A549 (cell line): Measurements from ENCODE around the gene NECAB3. TPM values are rescaled to one million over a fixed set of nuclear protein-coding genes. Genes with fewer than 3 reads are reported as not detected.

Experiments used
- ATAC-seq, 2 experiments: fragments of 200-7000 bp in 1 of 2; fragments of >200 bp in 1 of 2; cut with Nextera tagmentation in 1 of 2; cut with Tn5 transposase in 1 of 2; 3 replicates each; pipeline versions ENCODE4 v1.8.0 to v1.9.1; 2018 to 2020; ENCODE audit warnings: mild to moderate bottlenecking in 1 of 2, moderate library complexity in 1 of 2
- CTCF ChIA-PET: fragments of 300-600 bp; sonication (Branson Sonifier 250); formaldehyde crosslinking; extraction: SDS; loops from one replicate; lab custom pipeline; 2021; ENCODE audit warnings: antibody characterized with exemption, inconsistent platforms; lab: Yijun Ruan, JAX
- POLR2A ChIA-PET: fragments of 350-600 bp; formaldehyde crosslinking; extraction: SDS; loops from one replicate; lab custom pipeline; 2021; ENCODE audit warnings: antibody characterized with exemption, inconsistent platforms; lab: Yijun Ruan, JAX
- DNase-seq, 2 experiments: peaks; one replicate each; pipeline versions ENCODE4 v3.0.0 to v3.0.0-alpha.2; 2011 to 2016; ENCODE audit warnings: low read depth in 1 of 2, low spot score in 1 of 2
- FAIRE-seq: peaks from 2 replicates; lab custom pipeline; 2011; peaks lifted over from hg19 to GRCh38; lab: Jason Lieb, UNC
- H3K27ac ChIP-seq, 2 experiments: fragments of >200 bp; sonication (Bioruptor Twin); formaldehyde crosslinking; 3 replicates each; pipeline ENCODE4 v1.5.1; 2016 to 2017
- H3K4me1 ChIP-seq: fragments of >200 bp; sonication (Bioruptor Twin); formaldehyde crosslinking; 3 replicates; pipeline ENCODE4 v1.6.1; 2016
- H3K4me2 ChIP-seq: fragments of >200 bp; sonication (Bioruptor Twin); formaldehyde crosslinking; 3 replicates; pipeline ENCODE4 v1.6.1; 2016
- H3K4me3 ChIP-seq: fragments of >200 bp; sonication (Bioruptor Twin); formaldehyde crosslinking; 3 replicates; pipeline ENCODE4 v1.5.1; 2016
- H3K9me3 ChIP-seq: fragments of >200 bp; sonication (Bioruptor Twin); formaldehyde crosslinking; 3 replicates; pipeline ENCODE4 v1.6.1; 2016
- BHLHE40 ChIP-seq: IDR thresholded peaks from 2 replicates; pipeline ENCODE4 v1.6.1; 2012; ENCODE audit warnings: low read depth, low read length, inconsistent platforms
- CEBPB ChIP-seq, 2 experiments: fragments of >200 bp in 1 of 2; sonication (Bioruptor Twin) in 1 of 2; formaldehyde crosslinking in 1 of 2; IDR thresholded peaks; 2 replicates each; pipeline ENCODE4 v1.6.1; 2012 to 2016
- E2F6 ChIP-seq: IDR thresholded peaks from 2 replicates; pipeline ENCODE4 v1.6.1; 2012; ENCODE audit warnings: low read depth, borderline replicate concordance
- EHMT2 ChIP-seq: fragments of 200-600 bp; sonication (generic); IDR thresholded peaks from 2 replicates; pipeline ENCODE4 v1.6.1; 2016; ENCODE audit warnings: antibody characterized with exemption, low read depth, mild to moderate bottlenecking, moderate library complexity
- FOSL2 ChIP-seq, 2 experiments: fragments of 450-650 bp in 1 of 2; fragments of >200 bp in 1 of 2; sonication (Bioruptor Twin) in 1 of 2; formaldehyde crosslinking; IDR thresholded peaks; 2 replicates each; pipeline versions ENCODE4 v1.5.0 to v1.6.1; 2016 to 2020; ENCODE audit warnings: mild to moderate bottlenecking in 1 of 2, moderate library complexity in 1 of 2
- FOXS1 ChIP-seq: fragments of 250-450 bp; sonication (Bioruptor Pico); IDR thresholded peaks from 2 replicates; pipeline ENCODE4 v1.5.0; 2020; ENCODE audit warnings: mild to moderate bottlenecking, moderate library complexity
- HDAC2 ChIP-seq: fragments of 200-600 bp; sonication (generic); IDR thresholded peaks from 2 replicates; pipeline ENCODE4 v1.6.1; 2016
- HEYL ChIP-seq: fragments of 250-450 bp; sonication (Bioruptor Pico); IDR thresholded peaks from 2 replicates; pipeline ENCODE4 v1.8.0; 2021; ENCODE audit warnings: mild to moderate bottlenecking, moderate library complexity
- JUN ChIP-seq, 2 experiments: fragments of >200 bp; sonication (Bioruptor Twin); formaldehyde crosslinking; IDR thresholded peaks; 2 replicates in 1 of 2; 3 replicates in 1 of 2; pipeline ENCODE4 v1.6.1; 2016 to 2017
- JUNB ChIP-seq: fragments of >200 bp; sonication (Bioruptor Twin); formaldehyde crosslinking; IDR thresholded peaks from 2 replicates; pipeline ENCODE4 v1.6.1; 2016
- KDM1A ChIP-seq: fragments of 200-600 bp; sonication (generic); IDR thresholded peaks from 2 replicates; pipeline ENCODE4 v1.6.1; 2016; ENCODE audit warnings: low read depth, mild to moderate bottlenecking
- NFE2L2 ChIP-seq: fragments of 150-350 bp; conservative IDR thresholded peaks from 2 replicates; pipeline ENCODE4 v1.6.1; 2014; ENCODE audit warnings: low read length
- NPAS2 ChIP-seq: fragments of 250-450 bp; sonication (Bioruptor Pico); IDR thresholded peaks from 2 replicates; pipeline ENCODE4 v1.8.0; 2022; ENCODE audit warnings: mild to moderate bottlenecking, moderate library complexity, borderline replicate concordance
- PHF8 ChIP-seq: fragments of 200-600 bp; sonication (generic); IDR thresholded peaks from 2 replicates; pipeline ENCODE4 v1.6.1; 2016; ENCODE audit warnings: low read depth, mild to moderate bottlenecking, antibody characterized with exemption, moderate library complexity, borderline replicate concordance
- POLR2A ChIP-seq: IDR thresholded peaks from 2 replicates; pipeline ENCODE4 v1.6.1; 2012; ENCODE audit warnings: mild to moderate bottlenecking, low read length
- RAD21 ChIP-seq, 2 experiments: fragments of >200 bp in 1 of 2; sonication (Bioruptor Twin) in 1 of 2; formaldehyde crosslinking in 1 of 2; IDR thresholded peaks in 1 of 2; conservative IDR thresholded peaks in 1 of 2; 2 replicates in 1 of 2; 3 replicates in 1 of 2; pipeline ENCODE4 v1.6.1; 2012 to 2018; ENCODE audit warnings: inconsistent platforms in 1 of 2
- RARB ChIP-seq: fragments of 250-450 bp; sonication (Bioruptor Pico); IDR thresholded peaks from 2 replicates; pipeline ENCODE4 v1.8.0; 2021; ENCODE audit warnings: mild to moderate bottlenecking, moderate library complexity
- RCOR1 ChIP-seq: fragments of 150-350 bp; IDR thresholded peaks from 2 replicates; pipeline ENCODE4 v1.6.1; 2014; ENCODE audit warnings: antibody characterized with exemption, low read length, low read depth
- RFX5 ChIP-seq: fragments of 450-650 bp; IDR thresholded peaks from 2 replicates; pipeline ENCODE4 v1.7.1; 2014; ENCODE audit warnings: antibody characterized with exemption, mild to moderate bottlenecking, moderate library complexity
- SMC3 ChIP-seq: fragments of >200 bp; sonication (Bioruptor Twin); formaldehyde crosslinking; IDR thresholded peaks from 3 replicates; pipeline ENCODE4 v1.6.1; 2018; ENCODE audit warnings: inconsistent platforms
- SREBF2 ChIP-seq: fragments of 450-650 bp; IDR thresholded peaks from 2 replicates; pipeline ENCODE4 v1.6.1; 2014; ENCODE audit warnings: mild to moderate bottlenecking, moderate library complexity
- ZC3H11A ChIP-seq: fragments of 450-650 bp; IDR thresholded peaks from 2 replicates; pipeline ENCODE4 v1.6.1; 2014; ENCODE audit warnings: antibody characterized with exemption, mild to moderate bottlenecking
- ZNF302 ChIP-seq: fragments of 250-450 bp; sonication (Bioruptor Pico); IDR thresholded peaks from 2 replicates; pipeline ENCODE4 v1.9.0; 2021; ENCODE audit warnings: inconsistent platforms, mild to moderate bottlenecking, moderate library complexity
- WGBS: methylation state at CpG from one replicate; pipeline ENCODE4 v1.1.6; 2017; ENCODE audit errors: missing lambda C conversion rate; 5-methylcytosine and 5-hydroxymethylcytosine counted together
- polyA plus RNA-seq, 4 experiments: library from polyadenylated mRNA; depleted of rRNA in 3 of 4; stranded (reverse); fragments of >200 nt; fragmentation: RNase III in 1 of 4; extraction: RNeasy Plus Mini Kit Qiagen cat#74134 plus additional on column Dnase treatment in 1 of 4; gene quantifications; 2 replicates in 3 of 4; 3 replicates in 1 of 4; pipeline ENCODE4 v1.2.3, GENCODE V29; 2011 to 2017
- TF ChIP-seq, protein P1 (sequence below): fragments of >200 bp; sonication (Bioruptor Twin); formaldehyde crosslinking; IDR thresholded peaks from 3 replicates; pipeline ENCODE4 v1.6.1; 2016
- TF ChIP-seq, protein P2 (sequence below): fragments of 250-450 bp; sonication (Bioruptor Pico); IDR thresholded peaks from 2 replicates; pipeline ENCODE4 v1.5.0; 2020; ENCODE audit warnings: low read depth, mild to moderate bottlenecking, moderate library complexity
- TF ChIP-seq, protein P3 (sequence below): fragments of >200 bp; sonication (Bioruptor Twin); formaldehyde crosslinking; IDR thresholded peaks from 3 replicates; pipeline ENCODE4 v1.5.1; 2016
- TF ChIP-seq, protein P4 (sequence below): fragments of 250-450 bp; sonication (Bioruptor Pico); IDR thresholded peaks from 2 replicates; pipeline ENCODE4 v1.5.0; 2021; ENCODE audit warnings: mild to moderate bottlenecking, moderate library complexity, borderline replicate concordance

NECAB3 gene
- polyA plus RNA-seq, 2 of the 4 experiments (the other 2 are of a cell fraction): 9.3 to 19.3 TPM

DNA sequence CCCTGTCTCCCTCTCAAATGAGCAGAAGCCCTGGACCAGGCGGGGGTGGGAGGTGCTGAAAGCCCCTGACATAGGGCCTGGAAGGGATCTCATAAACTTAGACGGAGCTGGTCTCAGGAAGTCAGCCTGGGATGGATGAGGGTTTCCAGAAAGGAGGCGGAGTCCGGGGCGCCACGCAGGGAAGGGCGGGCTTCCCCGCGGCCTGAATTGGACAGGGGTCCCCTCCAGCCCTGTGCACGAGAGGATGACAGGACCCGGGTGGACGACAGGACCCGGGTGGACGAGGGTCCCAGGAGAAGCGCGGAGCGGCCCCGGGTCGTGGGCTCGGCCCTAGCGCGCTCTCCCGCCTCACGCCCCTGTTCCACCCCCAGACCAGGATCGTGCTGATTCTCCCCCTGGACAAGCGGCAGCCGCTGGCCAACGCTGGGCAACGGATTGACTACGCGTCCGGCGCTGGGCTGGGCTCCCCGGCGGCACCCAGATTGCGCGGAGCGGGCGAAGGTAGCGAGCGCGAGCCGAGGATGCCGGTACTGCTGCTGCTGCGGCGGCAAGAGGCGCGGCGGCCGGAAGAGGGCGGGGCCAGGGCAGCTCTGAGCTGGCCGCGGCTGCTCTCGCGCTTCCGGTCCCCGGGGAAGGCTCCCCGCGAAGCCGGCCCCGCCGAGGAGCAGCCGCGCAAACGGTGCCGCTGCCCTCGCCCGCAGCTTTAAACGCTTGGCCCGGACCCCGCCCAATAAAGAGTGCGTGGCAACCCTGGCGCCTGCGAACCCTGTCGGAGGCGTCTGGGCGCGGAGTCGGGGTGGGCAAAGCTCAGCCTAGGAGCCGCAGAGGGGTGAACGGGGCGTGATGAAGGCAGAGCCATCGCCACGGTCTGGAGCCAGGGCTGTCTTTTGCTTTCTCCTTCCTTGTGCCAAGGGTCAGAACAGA, 10.8 kb downstream of the NECAB3 start (continued):
- TF ChIP-seq, protein P1, sequence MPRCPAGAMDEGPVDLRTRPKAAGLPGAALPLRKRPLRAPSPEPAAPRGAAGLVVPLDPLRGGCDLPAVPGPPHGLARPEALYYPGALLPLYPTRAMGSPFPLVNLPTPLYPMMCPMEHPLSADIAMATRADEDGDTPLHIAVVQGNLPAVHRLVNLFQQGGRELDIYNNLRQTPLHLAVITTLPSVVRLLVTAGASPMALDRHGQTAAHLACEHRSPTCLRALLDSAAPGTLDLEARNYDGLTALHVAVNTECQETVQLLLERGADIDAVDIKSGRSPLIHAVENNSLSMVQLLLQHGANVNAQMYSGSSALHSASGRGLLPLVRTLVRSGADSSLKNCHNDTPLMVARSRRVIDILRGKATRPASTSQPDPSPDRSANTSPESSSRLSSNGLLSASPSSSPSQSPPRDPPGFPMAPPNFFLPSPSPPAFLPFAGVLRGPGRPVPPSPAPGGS: peak; percentile 87; the same call in 1 of the 3 replicates
- TF ChIP-seq HDAC2 (no peak), FOXS1 (CRISPR knock-in tag) (no peak), E2F6 (peak; percentile 72), JUNB (no peak), RFX5 (no peak), ZNF302 (CRISPR knock-in tag) (no peak), NFE2L2 (no peak), JUN (IDR thresholded peaks at IDR 0.05) (peak in 1 of 2 experiments; percentile 95; a peak in 4 of 5 replicates), POLR2A (peak; percentile 78), RAD21 (conservative IDR thresholded peaks at IDR 0.05 in 1 of 2, IDR thresholded peaks at IDR 0.05 in 1 of 2) (no peak), CEBPB (IDR thresholded peaks at IDR 0.05) (no peak), BHLHE40 (no peak)
- TF ChIP-seq, protein P2, sequence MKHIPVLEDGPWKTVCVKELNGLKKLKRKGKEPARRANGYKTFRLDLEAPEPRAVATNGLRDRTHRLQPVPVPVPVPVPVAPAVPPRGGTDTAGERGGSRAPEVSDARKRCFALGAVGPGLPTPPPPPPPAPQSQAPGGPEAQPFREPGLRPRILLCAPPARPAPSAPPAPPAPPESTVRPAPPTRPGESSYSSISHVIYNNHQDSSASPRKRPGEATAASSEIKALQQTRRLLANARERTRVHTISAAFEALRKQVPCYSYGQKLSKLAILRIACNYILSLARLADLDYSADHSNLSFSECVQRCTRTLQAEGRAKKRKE (CRISPR knock-in tag): no peak
- TF ChIP-seq, all 56 proteins: peak for 7

DNA sequence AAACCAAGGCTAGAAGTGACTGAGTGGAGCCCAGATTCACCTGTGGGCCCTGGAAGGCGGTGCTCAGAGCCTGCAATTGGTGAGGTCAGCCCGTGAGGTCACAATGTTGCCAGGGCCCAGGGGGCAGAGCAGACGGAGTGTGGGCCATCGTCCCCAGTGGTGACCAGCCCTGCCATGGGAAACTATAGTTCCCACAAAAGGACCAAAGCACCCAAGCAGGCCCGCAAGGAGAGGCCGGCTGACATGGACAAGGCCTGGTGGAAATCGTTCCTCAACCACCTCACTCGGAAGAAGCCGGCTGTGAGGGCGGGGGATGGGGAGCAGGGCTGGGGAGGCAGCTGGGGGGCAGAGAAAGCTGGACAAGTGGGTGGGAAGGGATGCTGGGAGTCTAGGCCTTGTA, 12.1 kb downstream of the NECAB3 start, which contains the start of gene C20orf144:
C20orf144 (plus strand) TSS at position 156 of the 400 bp plus-strand sequence; CDS start at position 175, 19 bp downstream.
- ATAC-seq: no peak

More for the DNA sequence above, 12.1 kb downstream of the NECAB3 start, which contains the start of gene C20orf144:
- no peaks in the 10 kb centered on the region for H3K9me3 ChIP-seq
- DNase-seq (no peak), FAIRE-seq (no peak)
- CTCF ChIA-PET: interaction anchor here (1.0 to 3.3 kb wide), 5 partner anchors 10 to 69 kb away, joined by 3 to 28 read pairs (median 3); no protein-coding TSS in a partner anchor
- peaks cover 15% of the 10 kb centered on the region for H3K4me1 ChIP-seq
- H3K4me2 ChIP-seq: peak within 1 kb of the TSS; percentile 99
- H3K4me3 ChIP-seq: peak within 1 kb of the TSS; percentile 68
- WGBS: 96% methylated on average over 10 of the region's 10 CpGs
- POLR2A ChIA-PET: no interaction called here
- H3K27ac ChIP-seq: peak within 1 kb of the TSS; percentile 83 to 95
- TF ChIP-seq HEYL (CRISPR knock-in tag) (no peak), SMC3 (no peak), PHF8 (no peak), RAD21 (conservative IDR thresholded peaks at IDR 0.05 in 1 of 2, IDR thresholded peaks at IDR 0.05 in 1 of 2) (no peak), FOSL2 (IDR thresholded peaks at IDR 0.05) (no peak), FOSL2 (CRISPR knock-in tag; IDR thresholded peaks at IDR 0.05) (no peak), SREBF2 (no peak), EHMT2 (no peak), NPAS2 (CRISPR knock-in tag) (no peak), RFX5 (no peak), KDM1A (no peak), RARB (CRISPR knock-in tag) (no peak), FOXS1 (CRISPR knock-in tag) (no peak), RCOR1 (no peak), ZC3H11A (no peak)
- TF ChIP-seq, protein P3, sequence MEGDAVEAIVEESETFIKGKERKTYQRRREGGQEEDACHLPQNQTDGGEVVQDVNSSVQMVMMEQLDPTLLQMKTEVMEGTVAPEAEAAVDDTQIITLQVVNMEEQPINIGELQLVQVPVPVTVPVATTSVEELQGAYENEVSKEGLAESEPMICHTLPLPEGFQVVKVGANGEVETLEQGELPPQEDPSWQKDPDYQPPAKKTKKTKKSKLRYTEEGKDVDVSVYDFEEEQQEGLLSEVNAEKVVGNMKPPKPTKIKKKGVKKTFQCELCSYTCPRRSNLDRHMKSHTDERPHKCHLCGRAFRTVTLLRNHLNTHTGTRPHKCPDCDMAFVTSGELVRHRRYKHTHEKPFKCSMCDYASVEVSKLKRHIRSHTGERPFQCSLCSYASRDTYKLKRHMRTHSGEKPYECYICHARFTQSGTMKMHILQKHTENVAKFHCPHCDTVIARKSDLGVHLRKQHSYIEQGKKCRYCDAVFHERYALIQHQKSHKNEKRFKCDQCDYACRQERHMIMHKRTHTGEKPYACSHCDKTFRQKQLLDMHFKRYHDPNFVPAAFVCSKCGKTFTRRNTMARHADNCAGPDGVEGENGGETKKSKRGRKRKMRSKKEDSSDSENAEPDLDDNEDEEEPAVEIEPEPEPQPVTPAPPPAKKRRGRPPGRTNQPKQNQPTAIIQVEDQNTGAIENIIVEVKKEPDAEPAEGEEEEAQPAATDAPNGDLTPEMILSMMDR: no peak
- TF ChIP-seq, protein P4, sequence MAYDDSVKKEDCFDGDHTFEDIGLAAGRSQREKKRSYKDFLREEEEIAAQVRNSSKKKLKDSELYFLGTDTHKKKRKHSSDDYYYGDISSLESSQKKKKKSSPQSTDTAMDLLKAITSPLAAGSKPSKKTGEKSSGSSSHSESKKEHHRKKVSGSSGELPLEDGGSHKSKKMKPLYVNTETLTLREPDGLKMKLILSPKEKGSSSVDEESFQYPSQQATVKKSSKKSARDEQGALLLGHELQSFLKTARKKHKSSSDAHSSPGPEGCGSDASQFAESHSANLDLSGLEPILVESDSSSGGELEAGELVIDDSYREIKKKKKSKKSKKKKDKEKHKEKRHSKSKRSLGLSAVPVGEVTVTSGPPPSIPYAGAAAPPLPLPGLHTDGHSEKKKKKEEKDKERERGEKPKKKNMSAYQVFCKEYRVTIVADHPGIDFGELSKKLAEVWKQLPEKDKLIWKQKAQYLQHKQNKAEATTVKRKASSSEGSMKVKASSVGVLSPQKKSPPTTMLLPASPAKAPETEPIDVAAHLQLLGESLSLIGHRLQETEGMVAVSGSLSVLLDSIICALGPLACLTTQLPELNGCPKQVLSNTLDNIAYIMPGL: no peak
